Esophagus muscularis mucosa (tissue), 4 donors: ENCODE results near the gene ZG16.

Experiments used
- EP300 ChIP-seq: sonication (generic); formaldehyde crosslinking; IDR thresholded peaks from one replicate; pipeline ENCODE4 v1.6.1; 2017; ENCODE audit warnings: antibody characterized with exemption
- POLR2A ChIP-seq: fragments of 450-650 bp; IDR thresholded peaks from one replicate; pipeline ENCODE4 v1.6.1; 2017; ENCODE audit warnings: antibody characterized with exemption, moderate library complexity, mild to moderate bottlenecking, low read depth
- TF ChIP-seq, protein P1 (sequence below), 3 experiments: fragments of 200-600 bp in 2 of 3; fragments of 450-650 bp in 1 of 3; sonication (generic) in 2 of 3; IDR thresholded peaks; one replicate each; pipeline ENCODE4 v1.5.1; 2017 to 2019; ENCODE audit warnings: antibody characterized with exemption in 3 of 3, mild to moderate bottlenecking in 2 of 3, moderate library complexity in 1 of 3

DNA sequence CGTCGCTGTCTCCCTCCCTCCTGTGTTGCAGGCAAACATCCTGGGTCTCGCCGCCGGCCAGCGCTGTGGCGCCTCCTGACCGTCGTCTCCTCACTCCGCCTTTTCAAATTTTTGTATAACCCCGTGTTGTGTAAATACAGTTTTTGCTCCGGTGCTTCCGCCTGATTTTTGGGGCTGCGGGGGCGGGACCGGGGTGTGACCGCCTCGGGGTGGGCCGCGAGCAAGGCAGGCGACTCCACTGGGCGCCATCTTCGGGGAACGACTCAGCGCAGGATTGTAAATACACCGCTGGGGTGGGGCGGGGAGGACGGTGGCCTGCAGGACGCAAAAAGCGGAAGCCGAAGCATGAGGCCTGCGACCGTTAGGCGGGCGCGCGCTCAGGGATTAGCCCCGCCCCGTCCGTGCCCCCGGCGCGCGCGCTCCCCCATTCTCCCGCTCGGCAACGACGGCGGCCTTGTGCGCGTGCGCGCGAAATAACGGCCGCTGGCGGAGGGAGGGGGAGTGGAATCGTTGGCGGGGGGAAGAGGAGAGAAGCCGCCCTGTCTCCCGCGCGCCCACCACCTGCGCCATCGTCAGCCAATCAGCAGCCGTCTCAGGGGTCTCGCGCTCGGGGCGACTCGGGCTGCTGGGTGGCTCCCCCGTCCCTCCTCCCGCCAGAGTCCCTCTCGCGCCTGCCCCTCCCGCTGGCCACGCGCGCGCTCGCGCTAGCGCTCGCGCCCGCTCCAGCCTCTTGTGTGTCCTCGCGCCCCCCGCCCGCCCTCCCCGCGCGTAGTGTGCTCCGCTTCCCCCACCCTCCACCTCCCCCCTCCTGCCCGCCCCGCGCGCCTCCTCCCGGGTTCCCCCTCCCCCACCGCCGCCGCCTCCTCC lies 27.4 kb downstream of the ZG16 start:
- TF ChIP-seq, protein P1, sequence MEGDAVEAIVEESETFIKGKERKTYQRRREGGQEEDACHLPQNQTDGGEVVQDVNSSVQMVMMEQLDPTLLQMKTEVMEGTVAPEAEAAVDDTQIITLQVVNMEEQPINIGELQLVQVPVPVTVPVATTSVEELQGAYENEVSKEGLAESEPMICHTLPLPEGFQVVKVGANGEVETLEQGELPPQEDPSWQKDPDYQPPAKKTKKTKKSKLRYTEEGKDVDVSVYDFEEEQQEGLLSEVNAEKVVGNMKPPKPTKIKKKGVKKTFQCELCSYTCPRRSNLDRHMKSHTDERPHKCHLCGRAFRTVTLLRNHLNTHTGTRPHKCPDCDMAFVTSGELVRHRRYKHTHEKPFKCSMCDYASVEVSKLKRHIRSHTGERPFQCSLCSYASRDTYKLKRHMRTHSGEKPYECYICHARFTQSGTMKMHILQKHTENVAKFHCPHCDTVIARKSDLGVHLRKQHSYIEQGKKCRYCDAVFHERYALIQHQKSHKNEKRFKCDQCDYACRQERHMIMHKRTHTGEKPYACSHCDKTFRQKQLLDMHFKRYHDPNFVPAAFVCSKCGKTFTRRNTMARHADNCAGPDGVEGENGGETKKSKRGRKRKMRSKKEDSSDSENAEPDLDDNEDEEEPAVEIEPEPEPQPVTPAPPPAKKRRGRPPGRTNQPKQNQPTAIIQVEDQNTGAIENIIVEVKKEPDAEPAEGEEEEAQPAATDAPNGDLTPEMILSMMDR (IDR thresholded peaks at IDR 0.05): no peak
- TF ChIP-seq EP300 (no peak), POLR2A (peak; percentile 83)
